AG09319 (cell line): ENCODE data around the gene FAM177B.

Source experiments
- DNase-seq: peaks from one replicate; pipeline ENCODE4 v3.0.0-alpha.2; 2010; ENCODE audit warnings: low read depth; ENCODE audit errors: extremely low read depth
- CTCF ChIP-seq: IDR thresholded peaks from 2 replicates; pipeline ENCODE4 v1.5.1; 2011; ENCODE audit warnings: low read depth, mild to moderate bottlenecking, inconsistent platforms, low read length, moderate library complexity

Gene FAM177B

GRCh38 chr1:222704260-222704659, 32.7 kb upstream of the FAM177B start:
- no peak for TF ChIP-seq CTCF
- DNase-seq: no peak

- DNase-seq: no peak
- no peak for TF ChIP-seq CTCF
Observed at GRCh38 chr1:222706815-222707214, 30.2 kb upstream of the FAM177B start.

GRCh38 chr1:222709700-222710153, 27.3 kb upstream of the FAM177B start:
- DNase-seq: no peak
- TF ChIP-seq CTCF: no peak

GRCh38 chr1:222711319-222712252, 25.4 kb upstream of the FAM177B start:
- DNase-seq: peak; percentile 24
- no peak for TF ChIP-seq CTCF

GRCh38 chr1:222712253-222713090, 24.5 kb upstream of the FAM177B start, which contains the start of the genes AIDA and BROX:
AIDA (minus strand) TSS chr1:222712491; CDS start chr1:222712317, 174 bp downstream.
BROX (plus strand) TSS chr1:222712564; CDS start chr1:222715700, 3,136 bp downstream.
- TF ChIP-seq CTCF: no peak
- DNase-seq: peak; percentile 50

GRCh38 chr1:222713091-222713961, 23.7 kb upstream of the FAM177B start:
- no peak for TF ChIP-seq CTCF
- peak; percentile 89 for DNase-seq
